NCI-H2107 (cell line): Measurements from ENCODE around the gene PPFIA4.

Experiments
- DNase-seq: peaks from one replicate; lab custom pipeline; 2025; lab: John Stamatoyannopoulos, UW

PPFIA4 gene

GRCh38 chr1:203040513-203041275, 14.4 kb downstream of the PPFIA4 start:
- no peak for DNase-seq

DNA sequence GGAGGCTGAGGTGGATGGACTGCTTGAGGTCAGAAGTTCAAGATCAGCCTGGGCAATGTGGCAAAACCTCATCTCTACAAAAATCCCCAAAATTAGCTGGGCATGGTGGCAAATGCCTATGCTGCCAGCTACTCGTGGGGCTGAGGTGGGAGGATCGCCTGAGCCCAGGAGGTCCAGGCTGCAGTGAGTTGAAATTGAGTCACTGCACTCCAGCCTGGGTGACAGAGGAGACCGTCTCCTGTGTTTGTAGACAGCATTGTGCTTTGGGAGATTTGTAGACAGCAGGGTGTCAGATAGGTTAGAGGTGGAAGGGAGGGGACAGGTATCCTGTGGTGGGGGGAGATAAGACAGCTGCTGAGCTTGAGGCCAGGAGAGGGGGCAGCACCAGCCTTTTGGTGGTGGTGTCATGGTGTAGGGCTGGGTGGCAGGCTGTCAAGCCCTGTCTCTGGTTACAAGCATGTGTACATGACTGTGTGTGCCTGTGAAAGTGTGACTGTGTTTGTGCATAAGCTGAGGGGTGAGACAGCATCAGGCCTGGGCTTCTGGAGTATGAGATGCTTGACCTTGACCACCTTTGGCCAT, 15.2 kb downstream of the PPFIA4 start:
- DNase-seq: no peak

- no peak for DNase-seq
Observed at GRCh38 chr1:203043830-203044545, 17.7 kb downstream of the PPFIA4 start.

- DNase-seq: no peak
Observed at GRCh38 chr1:203044546-203045250, 18.4 kb downstream of the PPFIA4 start.

GRCh38 chr1:203045336-203045735, 19.0 kb downstream of the PPFIA4 start:
- no peak for DNase-seq

DNA sequence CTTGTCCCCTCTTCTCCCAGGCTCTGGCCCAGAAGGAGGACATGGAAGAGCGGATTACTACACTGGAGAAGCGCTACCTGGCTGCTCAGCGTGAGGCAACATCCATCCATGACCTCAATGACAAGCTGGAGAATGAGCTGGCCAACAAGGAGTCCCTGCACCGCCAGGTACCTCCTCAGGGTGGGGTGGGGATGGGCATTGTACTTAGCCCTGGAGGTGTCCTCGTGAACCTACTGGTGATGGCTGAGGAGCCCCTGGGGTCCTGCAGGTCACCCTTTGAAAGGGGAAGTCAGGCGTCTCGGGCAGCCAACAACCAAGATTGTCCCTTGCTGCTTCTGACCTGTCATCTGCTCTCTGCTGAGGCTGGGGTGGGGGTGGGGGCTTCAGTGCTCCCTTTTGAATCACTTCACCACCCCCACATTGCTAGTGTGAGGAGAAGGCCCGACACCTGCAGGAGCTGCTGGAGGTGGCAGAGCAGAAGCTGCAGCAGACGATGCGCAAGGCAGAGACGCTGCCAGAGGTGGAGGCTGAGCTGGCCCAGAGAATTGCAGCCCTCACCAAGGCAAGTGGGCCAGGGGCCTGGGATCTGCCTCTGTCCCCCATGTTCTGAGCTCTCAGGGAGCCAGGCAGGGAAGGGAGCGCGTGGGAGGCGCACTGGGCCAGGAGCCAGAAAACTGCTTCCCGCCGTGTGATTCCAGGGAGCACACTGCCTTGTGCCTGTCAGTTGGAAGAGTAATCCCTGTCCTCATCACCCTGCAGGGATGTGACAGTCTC, 19.7 kb downstream of the PPFIA4 start:
- DNase-seq: no peak

DNA sequence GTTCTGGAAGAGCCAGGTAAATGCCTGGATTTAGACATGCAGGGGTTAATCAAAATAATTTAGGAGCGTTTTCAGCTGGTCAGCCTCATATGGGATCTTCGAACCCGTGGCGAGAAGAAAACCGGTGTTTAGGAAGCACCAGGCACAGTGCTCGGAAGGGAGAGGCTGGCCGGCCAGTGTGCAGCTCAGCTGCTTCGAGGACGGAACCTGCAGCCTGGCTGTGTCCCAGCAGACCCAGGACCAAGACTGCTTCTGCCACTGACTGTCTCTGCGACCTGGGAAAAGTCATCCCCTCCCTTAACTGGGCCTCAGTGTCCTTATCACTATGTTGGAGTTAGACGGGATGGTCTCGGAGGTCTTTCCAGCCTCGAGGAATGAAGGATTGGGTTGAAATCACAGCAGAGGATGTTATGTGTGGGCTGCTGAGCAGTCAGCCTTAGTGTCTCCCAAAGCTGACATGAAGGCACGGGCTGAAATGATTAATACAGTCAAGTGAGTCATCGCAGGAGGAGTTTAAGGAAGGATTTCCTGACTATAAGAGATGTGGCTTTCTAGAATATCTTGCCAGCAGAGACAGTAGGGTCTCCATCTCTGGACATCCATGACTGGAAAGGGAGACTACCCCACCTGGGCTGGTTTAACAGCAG, 20.8 kb downstream of the PPFIA4 start:
- DNase-seq: no peak

DNA sequence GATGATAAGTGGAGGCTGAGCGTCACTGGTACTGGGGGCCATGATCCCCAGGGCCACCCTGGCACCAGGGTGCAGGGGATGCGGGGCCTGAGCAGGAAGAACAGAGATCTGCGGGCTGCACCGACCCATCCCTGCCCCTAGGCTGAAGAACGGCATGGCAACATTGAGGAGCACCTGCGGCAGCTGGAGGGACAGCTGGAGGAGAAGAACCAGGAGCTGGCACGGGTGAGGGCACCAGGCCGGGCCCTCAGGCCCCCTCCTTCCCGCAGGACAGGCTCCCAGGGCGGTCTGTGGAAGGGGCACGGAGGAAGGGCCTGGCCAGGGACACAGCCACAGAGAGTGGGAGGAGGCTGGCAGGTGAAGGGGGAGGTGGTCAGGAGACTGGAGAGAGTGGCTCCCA, 21.8 kb downstream of the PPFIA4 start:
- no peak for DNase-seq

GRCh38 chr1:203048555-203049051, 22.3 kb downstream of the PPFIA4 start:
- no peak for DNase-seq

- DNase-seq: no peak
Observed at GRCh38 chr1:203049077-203049476, 22.8 kb downstream of the PPFIA4 start.

DNA sequence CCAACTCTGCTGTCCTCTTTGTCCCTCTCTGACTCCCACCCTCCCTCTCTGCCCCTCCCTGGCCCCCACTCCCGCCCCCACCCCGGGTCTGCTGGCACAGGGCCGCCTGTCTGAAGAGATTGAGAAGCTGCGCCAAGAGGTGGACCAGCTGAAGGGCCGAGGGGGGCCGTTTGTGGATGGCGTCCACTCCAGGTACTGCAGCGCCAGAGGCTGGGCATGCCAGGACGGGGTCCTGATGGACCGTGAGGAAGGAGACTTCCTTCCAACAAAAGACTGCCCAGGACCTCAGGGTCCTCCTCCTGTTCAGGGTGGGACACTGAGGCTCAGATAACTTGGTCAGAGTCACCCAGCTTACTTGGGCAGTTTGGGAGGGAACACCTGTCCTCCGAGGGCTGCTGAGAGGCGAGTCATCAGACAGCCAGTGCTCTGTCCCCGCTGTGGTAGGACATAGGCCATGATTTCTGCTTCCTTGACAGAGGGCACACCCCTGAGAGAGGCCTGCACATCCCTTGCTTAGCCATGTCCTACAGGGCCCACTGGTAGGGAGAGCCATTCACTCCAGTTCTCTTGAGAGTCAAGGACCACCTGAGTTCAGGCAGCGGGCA, 23.4 kb downstream of the PPFIA4 start:
- DNase-seq: no peak

- DNase-seq: no peak
Observed at GRCh38 chr1:203050826-203051225, 24.5 kb downstream of the PPFIA4 start.

GRCh38 chr1:203051841-203052324, 25.6 kb downstream of the PPFIA4 start:
- peak; percentile 60 for DNase-seq

- no peak for DNase-seq
Observed at GRCh38 chr1:203052601-203053000, 26.3 kb downstream of the PPFIA4 start.

GRCh38 chr1:203054184-203054583, 27.9 kb downstream of the PPFIA4 start:
- DNase-seq: no peak

- no peak for DNase-seq
Observed at GRCh38 chr1:203054642-203055041, 28.4 kb downstream of the PPFIA4 start.

DNA sequence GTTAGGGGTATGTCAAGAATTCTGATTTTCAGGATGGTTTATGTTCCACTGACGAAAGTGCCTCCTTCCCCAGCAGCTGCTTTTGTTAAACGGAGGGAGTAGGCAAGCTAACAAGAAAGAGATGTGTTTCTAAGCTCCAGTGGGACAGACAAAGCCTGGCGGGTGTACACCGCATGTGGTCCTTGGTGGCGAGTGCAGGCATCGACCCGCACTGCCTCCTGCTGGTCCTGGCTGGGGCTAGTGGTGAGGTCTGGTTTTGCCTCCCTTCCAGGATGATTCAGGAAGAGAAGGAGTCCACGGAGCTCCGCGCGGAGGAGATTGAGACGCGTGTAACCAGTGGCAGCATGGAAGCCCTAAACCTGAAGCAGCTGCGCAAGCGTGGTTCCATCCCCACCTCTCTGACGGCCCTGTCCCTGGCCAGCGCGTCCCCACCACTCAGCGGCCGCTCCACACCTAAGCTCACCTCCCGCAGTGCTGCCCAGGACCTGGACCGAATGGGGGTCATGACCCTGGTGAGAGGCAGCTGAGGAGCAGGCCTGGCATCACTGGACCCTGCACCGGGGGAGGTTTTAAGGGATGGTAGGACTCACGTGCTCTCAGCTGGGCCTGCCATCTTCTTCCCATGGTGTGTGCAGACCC, 29.0 kb downstream of the PPFIA4 start:
- no peak for DNase-seq

DNA sequence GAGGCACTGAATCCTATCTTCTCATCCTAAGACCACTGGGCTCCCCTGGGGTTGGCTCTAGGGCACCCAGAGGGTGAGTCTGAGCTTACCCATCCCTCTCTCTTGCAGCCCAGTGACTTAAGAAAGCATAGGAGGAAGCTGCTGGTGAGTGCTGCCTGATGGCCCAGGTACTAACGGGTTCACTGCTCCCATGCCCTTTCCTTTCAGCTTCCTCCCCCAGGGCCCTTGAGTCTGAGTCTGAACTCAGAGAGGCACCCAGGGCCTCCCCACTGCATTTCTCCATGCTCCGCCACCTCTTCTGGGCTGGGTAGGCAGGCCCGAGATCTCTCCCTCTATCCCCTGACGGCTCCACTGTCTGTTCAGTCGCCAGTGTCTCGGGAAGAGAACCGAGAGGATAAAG, 29.7 kb downstream of the PPFIA4 start:
- DNase-seq: no peak

GRCh38 chr1:203056516-203056915, 30.2 kb downstream of the PPFIA4 start:
- DNase-seq: no peak
